Sigmoid colon (tissue), 7 donors: ENCODE results near the gene MFSD6. TPM values are rescaled to one million over a fixed set of nuclear protein-coding genes. Genes with fewer than 3 reads are reported as not detected.

Source experiments
- DNase-seq: peaks from one replicate; pipeline ENCODE4 v3.0.0-alpha.2; 2019
- H3K27ac ChIP-seq, 4 donors: fragments of 200-600 bp; sonication (generic); one replicate each; pipeline ENCODE4 v1.5.1; 2016 to 2019; ENCODE audit warnings: mild to moderate bottlenecking in 1 of 4
- H3K27me3 ChIP-seq, 3 donors: fragments of 200-600 bp; sonication (generic); one replicate each; pipeline ENCODE4 v1.5.1; 2019; ENCODE audit warnings: mild to moderate bottlenecking in 1 of 3
- H3K36me3 ChIP-seq, 4 donors: fragments of 200-600 bp; sonication (generic); one replicate each; pipeline ENCODE4 v1.5.1; 2016 to 2019
- H3K4me1 ChIP-seq, 4 donors: fragments of 200-600 bp; sonication (generic); one replicate each; pipeline ENCODE4 v1.5.1; 2017 to 2019
- H3K4me3 ChIP-seq, 4 donors: fragments of 200-600 bp; sonication (generic); one replicate each; pipeline ENCODE4 v1.5.1; 2017 to 2019; ENCODE audit warnings: mild to moderate bottlenecking in 2 of 4, moderate library complexity in 1 of 4
- H3K9me3 ChIP-seq, 4 donors: fragments of 200-600 bp in 3 of 4; sonication (generic) in 3 of 4; one replicate each; pipeline versions ENCODE4 v1.5.1 to v1.6.1; 2013 to 2019
- EP300 ChIP-seq, 4 donors: sonication (generic); formaldehyde crosslinking; IDR thresholded peaks; one replicate each; pipeline ENCODE4 v1.6.1; 2017; ENCODE audit warnings: antibody characterized with exemption in 4 of 4
- POLR2A ChIP-seq, 2 donors: fragments of 450-650 bp; IDR thresholded peaks; one replicate each; pipeline ENCODE4 v1.6.1; 2016; ENCODE audit warnings: antibody characterized with exemption in 2 of 2, mild to moderate bottlenecking in 2 of 2, moderate library complexity in 2 of 2
- POLR2AphosphoS5 ChIP-seq, 4 donors: sonication (generic); formaldehyde crosslinking; IDR thresholded peaks; one replicate each; pipeline ENCODE4 v1.6.1; 2017; ENCODE audit warnings: antibody characterized with exemption in 4 of 4
- WGBS, 2 donors: extraction: QIAGEN DNeasy Blood & Tissue Kit; methylation state at CpG; one replicate each; pipeline ENCODE4 v1.1.7; 2013; 5-methylcytosine and 5-hydroxymethylcytosine counted together
- intact Hi-C: fragments of 100-400 bp; cut with DNase I; formaldehyde crosslinking; loops from one replicate; pipeline ENCODE4 v1.15.1; 2023
- polyA plus RNA-seq, 3 donors: library from polyadenylated mRNA; stranded (reverse); fragments of 200-250 nt; gene quantifications; one replicate each; pipeline ENCODE4 v1.2.3, GENCODE V29; 2013
- total RNA-seq, 4 donors: library from RNA; depleted of rRNA; stranded (reverse); fragments of >200 nt; gene quantifications; one replicate each; pipeline ENCODE4 v1.1.0, GENCODE V29; 2016
- TF ChIP-seq, protein P1 (sequence below), 4 experiments: fragments of 450-650 bp in 3 of 4; fragments of 200-600 bp in 1 of 4; IDR thresholded peaks; one replicate each; pipeline ENCODE4 v1.5.1; 2016 to 2019; ENCODE audit warnings: antibody characterized with exemption in 4 of 4, mild to moderate bottlenecking in 3 of 4, moderate library complexity in 2 of 4
- donor health status: healthy with polysubstance abuse.
- donor health status: Bipolar disorder and iron deficiency.
- donor health status: healthy.

The MFSD6 gene
- total and polyA plus RNA-seq, 7 donors: 8.4 to 87.5 (median 46.7) TPM

DNA sequence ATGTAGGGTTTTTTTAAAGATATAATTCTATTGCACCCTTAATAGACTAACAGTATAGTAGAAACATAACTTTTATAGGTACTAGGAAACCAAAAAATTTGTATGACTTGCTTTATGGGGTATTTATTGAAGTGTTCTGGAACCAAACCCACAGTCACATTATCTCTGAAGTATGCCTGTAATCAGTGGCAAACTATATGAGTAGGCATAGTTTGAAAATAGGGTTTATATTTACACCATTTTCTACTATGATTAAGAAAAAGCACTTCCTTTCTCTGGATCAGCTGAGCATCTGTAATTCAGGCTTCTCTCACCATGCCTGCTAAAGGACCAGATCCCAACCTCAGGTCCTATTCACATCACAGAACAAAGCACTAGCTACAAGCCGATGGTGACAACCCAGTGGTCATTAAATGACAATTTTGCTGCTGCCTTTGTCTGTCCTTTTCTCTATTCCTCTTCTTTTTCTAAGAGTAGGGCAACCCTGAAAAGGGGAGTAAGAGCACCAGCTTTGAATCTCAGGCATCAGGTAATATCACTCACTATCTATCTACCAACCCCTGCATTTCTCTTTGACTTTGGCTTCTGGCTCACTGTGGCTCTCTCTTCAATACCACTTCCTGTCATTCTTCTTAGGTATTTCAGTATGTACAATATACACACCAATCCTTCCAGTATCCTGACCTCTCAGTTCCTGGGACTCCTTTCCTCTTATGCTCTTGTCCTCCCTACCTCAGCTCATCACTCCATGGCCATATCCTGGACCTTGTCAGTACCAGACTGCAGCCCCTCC lies 112.0 kb downstream of the MFSD6 start:
- H3K27me3 ChIP-seq: no peaks in the 10 kb centered on the region
- no peak for DNase-seq
- no peak overlapping the region for H3K27ac ChIP-seq
- no peak overlapping the region for H3K4me3 ChIP-seq
- no peaks in the 10 kb centered on the region for H3K9me3 ChIP-seq
- intact Hi-C loops: loop anchor here (10.0 kb wide), 1 partner anchor 425 kb away; no protein-coding TSS in a partner anchor
- no peaks in the 10 kb centered on the region for H3K36me3 ChIP-seq
- no peak for TF ChIP-seq EP300 (IDR thresholded peaks at IDR 0.05)
- no peak for TF ChIP-seq POLR2AphosphoS5 (IDR thresholded peaks at IDR 0.05)
- TF ChIP-seq, protein P1, sequence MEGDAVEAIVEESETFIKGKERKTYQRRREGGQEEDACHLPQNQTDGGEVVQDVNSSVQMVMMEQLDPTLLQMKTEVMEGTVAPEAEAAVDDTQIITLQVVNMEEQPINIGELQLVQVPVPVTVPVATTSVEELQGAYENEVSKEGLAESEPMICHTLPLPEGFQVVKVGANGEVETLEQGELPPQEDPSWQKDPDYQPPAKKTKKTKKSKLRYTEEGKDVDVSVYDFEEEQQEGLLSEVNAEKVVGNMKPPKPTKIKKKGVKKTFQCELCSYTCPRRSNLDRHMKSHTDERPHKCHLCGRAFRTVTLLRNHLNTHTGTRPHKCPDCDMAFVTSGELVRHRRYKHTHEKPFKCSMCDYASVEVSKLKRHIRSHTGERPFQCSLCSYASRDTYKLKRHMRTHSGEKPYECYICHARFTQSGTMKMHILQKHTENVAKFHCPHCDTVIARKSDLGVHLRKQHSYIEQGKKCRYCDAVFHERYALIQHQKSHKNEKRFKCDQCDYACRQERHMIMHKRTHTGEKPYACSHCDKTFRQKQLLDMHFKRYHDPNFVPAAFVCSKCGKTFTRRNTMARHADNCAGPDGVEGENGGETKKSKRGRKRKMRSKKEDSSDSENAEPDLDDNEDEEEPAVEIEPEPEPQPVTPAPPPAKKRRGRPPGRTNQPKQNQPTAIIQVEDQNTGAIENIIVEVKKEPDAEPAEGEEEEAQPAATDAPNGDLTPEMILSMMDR (IDR thresholded peaks at IDR 0.05): no peak
- no peak for TF ChIP-seq POLR2A (IDR thresholded peaks at IDR 0.05)
- no peaks in the 10 kb centered on the region for H3K4me1 ChIP-seq
- WGBS, 2 donors: 92% methylated on average over 1 of the region's 1 CpG

DNA sequence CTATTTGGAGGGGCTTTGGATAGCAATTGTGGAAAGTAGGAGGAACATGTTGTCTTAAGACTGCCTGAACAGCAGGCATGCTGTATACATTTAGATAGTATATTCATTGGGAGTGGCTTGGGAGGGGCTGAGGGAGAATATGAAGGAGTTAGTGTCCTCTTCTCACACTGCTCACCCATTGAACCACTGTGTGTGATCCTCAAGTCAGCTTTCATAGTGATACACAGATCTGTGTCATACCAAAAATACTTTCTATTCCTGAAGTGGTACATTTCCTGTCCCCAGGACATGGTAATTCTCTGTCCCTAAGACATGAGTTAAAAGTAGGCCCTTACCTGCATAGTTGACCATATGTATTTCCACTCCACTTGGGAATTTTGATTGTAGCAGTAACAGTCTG lies 116.8 kb downstream of the MFSD6 start:
- H3K4me3 ChIP-seq: no peak overlapping the region
- no peaks in the 10 kb centered on the region for H3K4me1 ChIP-seq
- no peak for DNase-seq
- no peaks in the 10 kb centered on the region for H3K9me3 ChIP-seq
- H3K27ac ChIP-seq: no peak overlapping the region
- no peaks in the 10 kb centered on the region for H3K36me3 ChIP-seq
- H3K27me3 ChIP-seq: no peaks in the 10 kb centered on the region
- TF ChIP-seq POLR2AphosphoS5 (IDR thresholded peaks at IDR 0.05) (no peak), POLR2A (IDR thresholded peaks at IDR 0.05) (no peak)
- TF ChIP-seq, protein P1 (IDR thresholded peaks at IDR 0.05): no peak
- intact Hi-C loops: no loop called here

DNA sequence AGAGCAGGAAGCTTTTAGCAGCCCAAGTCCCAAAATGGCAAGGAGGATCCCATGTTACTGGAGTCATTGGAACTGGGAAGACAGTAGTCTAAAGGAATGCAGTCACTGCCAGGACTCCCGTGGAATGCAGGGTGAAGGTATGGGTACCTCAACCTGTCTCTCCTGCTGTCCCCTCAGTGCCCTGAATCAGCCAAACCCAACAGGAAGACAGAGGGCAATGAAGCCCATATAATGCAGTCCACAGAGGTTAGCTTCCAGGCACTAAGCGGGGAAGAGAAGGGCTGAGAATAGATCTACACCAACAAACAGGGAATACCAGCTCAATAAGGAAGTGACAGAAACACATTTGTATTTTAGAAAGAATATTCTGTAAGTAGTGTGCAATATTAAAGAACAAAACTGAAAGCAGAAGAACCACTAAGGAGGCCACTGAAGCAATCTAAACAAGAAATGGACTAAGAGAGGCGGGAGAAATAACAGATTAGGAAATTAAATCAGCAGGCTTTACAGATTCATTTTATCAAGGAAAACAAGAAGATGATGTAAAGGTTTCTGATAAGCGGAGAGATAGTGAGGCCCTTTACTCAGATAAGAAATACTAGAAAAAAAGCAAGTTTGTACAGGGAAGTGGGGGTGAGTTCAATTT lies 118.1 kb downstream of the MFSD6 start:
- H3K9me3 ChIP-seq: no peaks in the 10 kb centered on the region
- no peak overlapping the region for H3K4me3 ChIP-seq
- H3K27me3 ChIP-seq: no peaks in the 10 kb centered on the region
- no peaks in the 10 kb centered on the region for H3K4me1 ChIP-seq
- H3K27ac ChIP-seq: no peak overlapping the region
- 80 to 82% methylated on average over 4 of the region's 4 CpGs for WGBS, 2 donors
- intact Hi-C loops: no loop called here
- DNase-seq: no peak
- TF ChIP-seq POLR2AphosphoS5 (IDR thresholded peaks at IDR 0.05) (no peak), EP300 (IDR thresholded peaks at IDR 0.05) (no peak), POLR2A (IDR thresholded peaks at IDR 0.05) (no peak)
- TF ChIP-seq, protein P1 (IDR thresholded peaks at IDR 0.05): no peak
- H3K36me3 ChIP-seq: no peaks in the 10 kb centered on the region

DNA sequence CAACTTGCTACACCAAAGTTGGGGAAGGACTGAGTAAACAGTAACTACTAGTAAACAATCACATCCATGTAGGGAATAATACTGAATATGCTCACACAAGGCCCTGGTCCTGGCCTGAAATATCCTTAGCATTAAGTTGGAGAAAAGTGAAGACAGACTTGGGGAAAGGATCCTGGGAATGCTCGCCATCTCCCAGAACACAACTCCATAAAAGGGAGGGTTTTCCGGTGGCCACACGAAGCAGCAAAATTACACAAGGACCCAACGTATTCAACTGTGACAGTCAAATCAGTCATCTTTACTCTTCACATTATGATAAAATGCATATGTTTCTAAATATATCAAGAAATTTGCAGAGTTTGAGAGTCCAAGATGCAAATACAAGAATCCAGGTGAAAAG lies 119.1 kb downstream of the MFSD6 start:
- WGBS, 2 donors: 94 to 96% methylated on average over 4 of the region's 4 CpGs
- no peak for DNase-seq
- intact Hi-C loops: no loop called here

More for the DNA sequence above, 119.1 kb downstream of the MFSD6 start:
- H3K9me3 ChIP-seq: no peaks in the 10 kb centered on the region
- H3K4me1 ChIP-seq: no peaks in the 10 kb centered on the region
- H3K36me3 ChIP-seq: no peaks in the 10 kb centered on the region
- H3K27ac ChIP-seq: no peak overlapping the region
- TF ChIP-seq, protein P1 (IDR thresholded peaks at IDR 0.05): no peak
- TF ChIP-seq POLR2AphosphoS5 (IDR thresholded peaks at IDR 0.05): no peak
- TF ChIP-seq EP300 (IDR thresholded peaks at IDR 0.05): no peak
- TF ChIP-seq POLR2A (IDR thresholded peaks at IDR 0.05): no peak
- H3K27me3 ChIP-seq: no peaks in the 10 kb centered on the region
- no peak overlapping the region for H3K4me3 ChIP-seq
